ENCODE data around the gene CDHR4.
"Not testable (repeated sequence)": the region's sequence is repeated elsewhere in the genome, so short reads cannot be mapped to it uniquely, and the experiment has no call there.

Gene CDHR4

GRCh38 chr3:49799761-49800160, at the start of gene CDHR4:
TSS of gene CDHR4 (minus strand) at chr3:49799873. CDS start at chr3:49799812, 61 bp downstream.
- no peak for DNase-seq (ENCODE audit: low read depth in 3 of 3)

GRCh38 chr3:49845694-49846093, 46.0 kb upstream of the CDHR4 start:
- no peak for DNase-seq (ENCODE audit: low read depth in 3 of 3)

- DNase-seq (ENCODE audit: low read depth in 3 of 3): no peak
Observed at GRCh38 chr3:49844464-49845183, 45.0 kb upstream of the CDHR4 start.

- DNase-seq (ENCODE audit: low read depth in 3 of 3): no peak
Observed at GRCh38 chr3:49842843-49843517, 43.3 kb upstream of the CDHR4 start.

- no peak for DNase-seq (ENCODE audit: low read depth in 3 of 3)
Observed at GRCh38 chr3:49841806-49842205, 42.1 kb upstream of the CDHR4 start.

GRCh38 chr3:49841126-49841696, 41.5 kb upstream of the CDHR4 start:
- no peak for DNase-seq (ENCODE audit: low read depth in 3 of 3)

GRCh38 chr3:49840388-49840787, 40.7 kb upstream of the CDHR4 start:
- no peak for DNase-seq (ENCODE audit: low read depth in 3 of 3)

- DNase-seq (ENCODE audit: low read depth in 3 of 3): peak; percentile 61 to 66 (median 63)
Observed at GRCh38 chr3:49839193-49839809, 39.6 kb upstream of the CDHR4 start.

GRCh38 chr3:49831341-49831740, 31.7 kb upstream of the CDHR4 start:
- no peak for DNase-seq (ENCODE audit: low read depth in 3 of 3)

- DNase-seq (ENCODE audit: low read depth in 3 of 3): no peak
Observed at GRCh38 chr3:49826016-49826415, 26.3 kb upstream of the CDHR4 start.

GRCh38 chr3:49823131-49823530, 23.5 kb upstream of the CDHR4 start:
- not testable (repeated sequence) for DNase-seq (ENCODE audit: low read depth in 3 of 3)

- DNase-seq (ENCODE audit: low read depth in 3 of 3): peak in 1 of 3 donors; percentile 28
Observed at GRCh38 chr3:49813497-49814174, 14.0 kb upstream of the CDHR4 start, which contains the start of gene UBA7. TSS of gene UBA7 (minus strand) at chr3:49813953. CDS start at chr3:49813787, 166 bp downstream.

- DNase-seq (ENCODE audit: low read depth in 3 of 3): no peak
Observed at GRCh38 chr3:49812916-49813496, 13.3 kb upstream of the CDHR4 start.

- DNase-seq (ENCODE audit: low read depth in 3 of 3): no peak
Observed at GRCh38 chr3:49807431-49808114, 7.9 kb upstream of the CDHR4 start.

- DNase-seq (ENCODE audit: low read depth in 3 of 3): no peak
Observed at GRCh38 chr3:49806850-49807249, 7.2 kb upstream of the CDHR4 start.

GRCh38 chr3:49805897-49806701, 6.4 kb upstream of the CDHR4 start:
- no peak for DNase-seq (ENCODE audit: low read depth in 3 of 3)

GRCh38 chr3:49805367-49805782, 5.7 kb upstream of the CDHR4 start:
- DNase-seq (ENCODE audit: low read depth in 3 of 3): no peak

GRCh38 chr3:49804141-49805041, 4.7 kb upstream of the CDHR4 start:
- no peak for DNase-seq (ENCODE audit: low read depth in 3 of 3)

Measured in stimulated activated CD4-positive, alpha-beta T cell treated with anti-CD3 and anti-CD28 coated beads, TNF-alpha, amount 100 ng/mL, for 48 hours (primary cell).